Measurements from ENCODE around the gene TENM4. TPM values are rescaled to one million over a fixed set of nuclear protein-coding genes. Genes with fewer than 3 reads are reported as not detected.

Gene TENM4
- polyA plus RNA-seq, 2 of the 4 experiments (the other 2 are of a cell fraction) = 0.06 to 0.31 TPM

- ChIA-PET POLR2A (no interaction called here), CTCF (interaction anchor here (2.2 to 3.2 kb wide), 2 partner anchors 10 to 11 kb away, joined by 5 to 15 read pairs; no protein-coding TSS in a partner anchor)
- Histone ChIP-seq H3K27ac (peak overlapping the region; percentile 89 to 93; a peak in 5 of 6 replicates), H3K4me2 (no peak overlapping the region), H3K4me3 (no peak overlapping the region), H3K9me3 (peaks cover 18% of the 10 kb centered on the region), H3K4me1 (peaks cover 58% of the 10 kb centered on the region)
- ATAC-seq (no peak), FAIRE-seq (no peak), DNase-seq (ENCODE audit: low read depth in 1 of 2, low spot score in 1 of 2) (no peak)
- WGBS (ENCODE audit: missing lambda C conversion rate) = 83% methylated on average over 7 of the region's 8 CpGs
- TF ChIP-seq, protein P1, sequence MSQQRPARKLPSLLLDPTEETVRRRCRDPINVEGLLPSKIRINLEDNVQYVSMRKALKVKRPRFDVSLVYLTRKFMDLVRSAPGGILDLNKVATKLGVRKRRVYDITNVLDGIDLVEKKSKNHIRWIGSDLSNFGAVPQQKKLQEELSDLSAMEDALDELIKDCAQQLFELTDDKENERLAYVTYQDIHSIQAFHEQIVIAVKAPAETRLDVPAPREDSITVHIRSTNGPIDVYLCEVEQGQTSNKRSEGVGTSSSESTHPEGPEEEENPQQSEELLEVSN (IDR thresholded peaks at IDR 0.05; ENCODE audit: borderline replicate concordance, low read depth) = no peak
- TF ChIP-seq JUN (IDR thresholded peaks at IDR 0.05) (no peak), RFX5 (IDR thresholded peaks at IDR 0.05) (no peak), TP53 (CRISPR knock-in tag; IDR thresholded peaks at IDR 0.05) (no peak)
These were observed 350.6 kb downstream of the TENM4 start for GRCh38 chr11:79090191-79090705.

- H3K4me2 ChIP-seq = peak overlapping the region; percentile 85; the same call in 1 of the 3 replicates
- H3K27ac ChIP-seq = peak overlapping the region; percentile 89 to 93
- TF ChIP-seq USF2 (IDR thresholded peaks at IDR 0.05) (no peak), CEBPB (IDR thresholded peaks at IDR 0.05) (no peak), JUN (IDR thresholded peaks at IDR 0.05) (no peak), TP53 (CRISPR knock-in tag; IDR thresholded peaks at IDR 0.05) (no peak), CHD4 (IDR thresholded peaks at IDR 0.05; ENCODE audit: borderline replicate concordance) (no peak), CBX2 (IDR thresholded peaks at IDR 0.05; ENCODE audit: borderline replicate concordance, low read depth) (no peak), TFCP2L1 (CRISPR knock-in tag; IDR thresholded peaks at IDR 0.05) (no peak), RAD21 (conservative IDR thresholded peaks at IDR 0.05 in 1 of 2, IDR thresholded peaks at IDR 0.05 in 1 of 2) (no peak), RFX5 (IDR thresholded peaks at IDR 0.05) (no peak), HEYL (CRISPR knock-in tag; IDR thresholded peaks at IDR 0.05) (no peak), SREBF2 (IDR thresholded peaks at IDR 0.05) (no peak), ELK1 (IDR thresholded peaks at IDR 0.05; ENCODE audit: low read depth, low read length) (no peak), POLR2A (IDR thresholded peaks at IDR 0.05; ENCODE audit: low read length) (no peak), RNF2 (IDR thresholded peaks at IDR 0.05; ENCODE audit: borderline replicate concordance, low read depth) (no peak), EHF (CRISPR knock-in tag; IDR thresholded peaks at IDR 0.05) (no peak)
- TF ChIP-seq, protein P2, sequence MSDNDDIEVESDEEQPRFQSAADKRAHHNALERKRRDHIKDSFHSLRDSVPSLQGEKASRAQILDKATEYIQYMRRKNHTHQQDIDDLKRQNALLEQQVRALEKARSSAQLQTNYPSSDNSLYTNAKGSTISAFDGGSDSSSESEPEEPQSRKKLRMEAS (IDR thresholded peaks at IDR 0.05) = no peak
- TF ChIP-seq, protein P3, sequence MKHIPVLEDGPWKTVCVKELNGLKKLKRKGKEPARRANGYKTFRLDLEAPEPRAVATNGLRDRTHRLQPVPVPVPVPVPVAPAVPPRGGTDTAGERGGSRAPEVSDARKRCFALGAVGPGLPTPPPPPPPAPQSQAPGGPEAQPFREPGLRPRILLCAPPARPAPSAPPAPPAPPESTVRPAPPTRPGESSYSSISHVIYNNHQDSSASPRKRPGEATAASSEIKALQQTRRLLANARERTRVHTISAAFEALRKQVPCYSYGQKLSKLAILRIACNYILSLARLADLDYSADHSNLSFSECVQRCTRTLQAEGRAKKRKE (CRISPR knock-in tag; IDR thresholded peaks at IDR 0.05; ENCODE audit: low read depth) = no peak
- TF ChIP-seq, protein P4, sequence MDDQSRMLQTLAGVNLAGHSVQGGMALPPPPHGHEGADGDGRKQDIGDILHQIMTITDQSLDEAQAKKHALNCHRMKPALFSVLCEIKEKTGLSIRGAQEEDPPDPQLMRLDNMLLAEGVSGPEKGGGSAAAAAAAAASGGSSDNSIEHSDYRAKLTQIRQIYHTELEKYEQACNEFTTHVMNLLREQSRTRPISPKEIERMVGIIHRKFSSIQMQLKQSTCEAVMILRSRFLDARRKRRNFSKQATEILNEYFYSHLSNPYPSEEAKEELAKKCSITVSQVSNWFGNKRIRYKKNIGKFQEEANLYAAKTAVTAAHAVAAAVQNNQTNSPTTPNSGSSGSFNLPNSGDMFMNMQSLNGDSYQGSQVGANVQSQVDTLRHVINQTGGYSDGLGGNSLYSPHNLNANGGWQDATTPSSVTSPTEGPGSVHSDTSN (IDR thresholded peaks at IDR 0.05) = no peak
- POLR2A ChIA-PET = no interaction called here
- CTCF ChIA-PET = interaction anchor here (2.2 to 3.2 kb wide), 2 partner anchors 11 kb away, joined by 5 to 15 read pairs; no protein-coding TSS in a partner anchor
- FAIRE-seq = no peak
- DNase-seq (ENCODE audit: low read depth in 1 of 2, low spot score in 1 of 2) = no peak
- H3K4me1 ChIP-seq = peaks cover 52% of the 10 kb centered on the region
- H3K4me3 ChIP-seq = no peak overlapping the region
- ATAC-seq = no peak
- 80% methylated on average over 3 of the region's 3 CpGs for WGBS (ENCODE audit: missing lambda C conversion rate)
- H3K9me3 ChIP-seq = peaks cover 17% of the 10 kb centered on the region
These were observed 351.2 kb downstream of the TENM4 start for GRCh38 chr11:79089601-79090000.
